ENCODE data around the gene MRM3.
"Not testable (repeated sequence)": the region's sequence is repeated elsewhere in the genome, so short reads cannot be mapped to it uniquely, and the experiment has no call there.

MRM3 gene

GRCh38 chr17:781805-782731, at the start of gene MRM3, which contains the start of gene GLOD4:
TSS of gene MRM3 (plus strand) at chr17:782353. CDS start at chr17:782379, 26 bp downstream.
TSS of gene GLOD4 (minus strand) at chr17:782280. CDS start at chr17:782255, 25 bp downstream.
- peak; percentile 95 for DNase-seq

GRCh38 chr17:732902-733720, 49.0 kb upstream of the MRM3 start:
- DNase-seq = peak; percentile 72

- no peak for DNase-seq
Observed at GRCh38 chr17:733743-734142, 48.4 kb upstream of the MRM3 start.

- DNase-seq = no peak
Observed at GRCh38 chr17:737561-738113, 44.5 kb upstream of the MRM3 start.

- peak; percentile 58 for DNase-seq
Observed at GRCh38 chr17:740240-741017, 41.7 kb upstream of the MRM3 start.

- no peak for DNase-seq
Observed at GRCh38 chr17:742147-742793, 39.9 kb upstream of the MRM3 start.

- no peak for DNase-seq
Observed at GRCh38 chr17:743139-743538, 39.0 kb upstream of the MRM3 start.

GRCh38 chr17:744937-745336, 37.2 kb upstream of the MRM3 start:
- DNase-seq = no peak

- DNase-seq = no peak
Observed at GRCh38 chr17:745406-745805, 36.7 kb upstream of the MRM3 start.

GRCh38 chr17:746181-746580, 36.0 kb upstream of the MRM3 start:
- no peak for DNase-seq

- DNase-seq = no peak
Observed at GRCh38 chr17:746783-747629, 35.1 kb upstream of the MRM3 start.

- DNase-seq = not testable (repeated sequence)
Observed at GRCh38 chr17:748604-749003, 33.5 kb upstream of the MRM3 start.

- not testable (repeated sequence) for DNase-seq
Observed at GRCh38 chr17:749359-749758, 32.8 kb upstream of the MRM3 start.

- no peak for DNase-seq
Observed at GRCh38 chr17:750431-751037, 31.6 kb upstream of the MRM3 start.

- peak; percentile 71 for DNase-seq
Observed at GRCh38 chr17:751269-752001, 30.7 kb upstream of the MRM3 start.

GRCh38 chr17:752002-752619, 30.0 kb upstream of the MRM3 start, which contains the start of gene GEMIN4:
TSS of gene GEMIN4 (minus strand) at chr17:752264. CDS start at chr17:752142, 122 bp downstream.
- DNase-seq = peak; percentile 99

GRCh38 chr17:752620-753219, 29.4 kb upstream of the MRM3 start:
- DNase-seq = no peak

- no peak for DNase-seq
Observed at GRCh38 chr17:753418-753817, 28.7 kb upstream of the MRM3 start.

Measured in activated CD4-positive, alpha-beta T cell treated with anti-CD3 and anti-CD28 coated beads for 48 hours (primary cell).